MM.1S (cell line): ENCODE data around the gene ALDH1A3.

Experiments
- DNase-seq: peaks from one replicate; pipeline ENCODE4 v3.0.0-alpha.2; 2015
- H2AFZ ChIP-seq: fragments of 300-600 bp; sonication (generic); 2 replicates; pipeline ENCODE4 v1.6.0; 2016; ENCODE audit warnings: antibody characterized with exemption, low read length
- H3F3A ChIP-seq: fragments of 300-600 bp; sonication (generic); 2 replicates; pipeline ENCODE4 v1.6.1; 2016; ENCODE audit warnings: mild to moderate bottlenecking, antibody characterized with exemption, low read length, moderate library complexity, mixed read lengths; ENCODE audit not compliant: insufficient read depth
- H3K27ac ChIP-seq: fragments of 300-600 bp; sonication (generic); 2 replicates; pipeline ENCODE4 v1.5.1; 2016; ENCODE audit warnings: mild to moderate bottlenecking, low read length
- H3K27me3 ChIP-seq: fragments of 300-600 bp; sonication (generic); replicated peaks from 2 replicates; pipeline ENCODE4 v1.6.0; 2016; ENCODE audit warnings: low read length; ENCODE audit not compliant: insufficient read depth
- H3K36me3 ChIP-seq: fragments of 300-600 bp; sonication (generic); replicated peaks from 2 replicates; pipeline ENCODE4 v1.6.1; 2016; ENCODE audit warnings: mild to moderate bottlenecking, low read length, mixed read lengths; ENCODE audit not compliant: insufficient read depth
- H3K4me1 ChIP-seq: fragments of 300-600 bp; sonication (generic); 2 replicates; pipeline ENCODE4 v1.6.1; 2016; ENCODE audit warnings: low read length, mixed read lengths
- H3K4me2 ChIP-seq: fragments of 300-600 bp; sonication (generic); 2 replicates; pipeline ENCODE4 v1.6.0; 2016; ENCODE audit warnings: low read depth, low read length
- H3K4me3 ChIP-seq: fragments of 300-600 bp; sonication (generic); 2 replicates; pipeline ENCODE4 v1.5.1; 2016; ENCODE audit warnings: low read length, mixed read lengths
- H3K79me2 ChIP-seq: fragments of 300-600 bp; sonication (generic); 2 replicates; pipeline ENCODE4 v1.6.1; 2016; ENCODE audit warnings: mixed run types, low read length, mixed read lengths
- H3K9ac ChIP-seq: fragments of 300-600 bp; sonication (generic); 2 replicates; pipeline ENCODE4 v1.6.1; 2016; ENCODE audit warnings: low read length, mixed read lengths
- H3K9me2 ChIP-seq: fragments of 300-600 bp; sonication (generic); replicated peaks from 2 replicates; pipeline ENCODE4 v1.6.1; 2016; ENCODE audit warnings: mild to moderate bottlenecking, low read length, mixed read lengths; ENCODE audit not compliant: insufficient read depth
- H3K9me3 ChIP-seq: fragments of 300-600 bp; sonication (generic); replicated peaks from 2 replicates; pipeline ENCODE4 v1.6.1; 2016; ENCODE audit warnings: mild to moderate bottlenecking, low read length, mixed read lengths; ENCODE audit not compliant: insufficient read depth
- H4K20me1 ChIP-seq: fragments of 300-600 bp; sonication (generic); 2 replicates; pipeline ENCODE4 v1.6.1; 2016; ENCODE audit warnings: mild to moderate bottlenecking, low read length, moderate library complexity, mixed read lengths; ENCODE audit not compliant: insufficient read depth
- EZH2 ChIP-seq: fragments of 300-600 bp; sonication (generic); optimal IDR thresholded peaks from 2 replicates; pipeline ENCODE3; 2017; ENCODE audit warnings: low read depth, mild to moderate bottlenecking, antibody characterized with exemption, low read length, mixed read lengths
- EZH2phosphoT487 ChIP-seq: fragments of 300-600 bp; sonication (generic); IDR thresholded peaks from 2 replicates; pipeline ENCODE4 v1.6.1; 2018; ENCODE audit warnings: antibody characterized with exemption, low read length
- TF ChIP-seq, protein P1 (sequence below): fragments of 300-600 bp; sonication (generic); IDR thresholded peaks from 2 replicates; pipeline ENCODE4 v1.5.1; 2016; ENCODE audit warnings: antibody characterized with exemption, low read length, mixed read lengths

ALDH1A3 gene

DNA sequence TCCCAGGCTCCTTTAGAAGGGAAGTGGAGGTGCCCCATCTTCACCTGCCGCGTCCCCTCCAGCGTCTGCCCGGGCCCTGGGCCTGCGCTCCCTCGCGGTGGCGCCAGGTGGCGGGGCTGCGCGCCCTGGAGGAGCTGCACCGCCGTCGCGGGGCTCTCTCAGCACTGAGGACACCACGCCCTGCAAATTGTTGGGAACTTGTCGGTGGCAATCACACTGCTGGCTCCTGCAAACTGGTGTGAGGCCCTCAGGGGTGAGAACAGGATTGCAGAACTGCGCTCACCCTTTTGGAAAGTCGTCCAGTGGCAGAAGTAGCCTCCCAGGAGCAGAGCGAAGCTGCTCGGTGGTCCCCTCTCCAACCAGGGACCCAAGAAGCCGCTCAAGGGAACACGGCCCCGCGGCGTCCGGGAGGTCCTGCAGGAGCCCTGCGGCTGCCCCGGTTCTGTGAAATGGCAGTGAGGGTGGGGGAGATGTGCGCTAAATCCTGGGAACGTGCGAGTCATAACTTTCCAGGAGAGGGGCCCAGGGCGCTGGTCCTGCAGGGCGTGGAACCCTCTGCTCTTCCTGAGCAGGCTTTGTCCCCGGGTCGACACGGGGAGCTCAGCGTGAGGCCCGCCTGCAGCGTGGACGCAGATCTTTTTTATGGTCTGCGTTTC is 38.5 kb downstream of the ALDH1A3 start:
- H3K9ac ChIP-seq, result peak overlapping the region; percentile 55
- no peaks in the 10 kb centered on the region for H3K36me3 ChIP-seq
- peaks cover 33% of the 10 kb centered on the region for H3F3A ChIP-seq
- H2AFZ ChIP-seq, result peak overlapping the region; percentile 55
- peaks cover 29% of the 10 kb centered on the region for H3K4me1 ChIP-seq
- H3K27ac ChIP-seq, result peak overlapping the region; percentile 10; the same call in 1 of the 2 replicates
- no peaks in the 10 kb centered on the region for H4K20me1 ChIP-seq
- H3K4me3 ChIP-seq, result peak overlapping the region; percentile 71
- peak; percentile 88 for DNase-seq
- TF ChIP-seq EZH2 (no peak), EZH2phosphoT487 (no peak)
- TF ChIP-seq, protein P1, sequence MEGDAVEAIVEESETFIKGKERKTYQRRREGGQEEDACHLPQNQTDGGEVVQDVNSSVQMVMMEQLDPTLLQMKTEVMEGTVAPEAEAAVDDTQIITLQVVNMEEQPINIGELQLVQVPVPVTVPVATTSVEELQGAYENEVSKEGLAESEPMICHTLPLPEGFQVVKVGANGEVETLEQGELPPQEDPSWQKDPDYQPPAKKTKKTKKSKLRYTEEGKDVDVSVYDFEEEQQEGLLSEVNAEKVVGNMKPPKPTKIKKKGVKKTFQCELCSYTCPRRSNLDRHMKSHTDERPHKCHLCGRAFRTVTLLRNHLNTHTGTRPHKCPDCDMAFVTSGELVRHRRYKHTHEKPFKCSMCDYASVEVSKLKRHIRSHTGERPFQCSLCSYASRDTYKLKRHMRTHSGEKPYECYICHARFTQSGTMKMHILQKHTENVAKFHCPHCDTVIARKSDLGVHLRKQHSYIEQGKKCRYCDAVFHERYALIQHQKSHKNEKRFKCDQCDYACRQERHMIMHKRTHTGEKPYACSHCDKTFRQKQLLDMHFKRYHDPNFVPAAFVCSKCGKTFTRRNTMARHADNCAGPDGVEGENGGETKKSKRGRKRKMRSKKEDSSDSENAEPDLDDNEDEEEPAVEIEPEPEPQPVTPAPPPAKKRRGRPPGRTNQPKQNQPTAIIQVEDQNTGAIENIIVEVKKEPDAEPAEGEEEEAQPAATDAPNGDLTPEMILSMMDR, result peak; percentile 97
- peak overlapping the region; percentile 88 for H3K4me2 ChIP-seq
- H3K27me3 ChIP-seq, result no peaks in the 10 kb centered on the region
- peaks cover 29% of the 10 kb centered on the region for H3K79me2 ChIP-seq
- no peaks in the 10 kb centered on the region for H3K9me3 ChIP-seq
- no peaks in the 10 kb centered on the region for H3K9me2 ChIP-seq

DNA sequence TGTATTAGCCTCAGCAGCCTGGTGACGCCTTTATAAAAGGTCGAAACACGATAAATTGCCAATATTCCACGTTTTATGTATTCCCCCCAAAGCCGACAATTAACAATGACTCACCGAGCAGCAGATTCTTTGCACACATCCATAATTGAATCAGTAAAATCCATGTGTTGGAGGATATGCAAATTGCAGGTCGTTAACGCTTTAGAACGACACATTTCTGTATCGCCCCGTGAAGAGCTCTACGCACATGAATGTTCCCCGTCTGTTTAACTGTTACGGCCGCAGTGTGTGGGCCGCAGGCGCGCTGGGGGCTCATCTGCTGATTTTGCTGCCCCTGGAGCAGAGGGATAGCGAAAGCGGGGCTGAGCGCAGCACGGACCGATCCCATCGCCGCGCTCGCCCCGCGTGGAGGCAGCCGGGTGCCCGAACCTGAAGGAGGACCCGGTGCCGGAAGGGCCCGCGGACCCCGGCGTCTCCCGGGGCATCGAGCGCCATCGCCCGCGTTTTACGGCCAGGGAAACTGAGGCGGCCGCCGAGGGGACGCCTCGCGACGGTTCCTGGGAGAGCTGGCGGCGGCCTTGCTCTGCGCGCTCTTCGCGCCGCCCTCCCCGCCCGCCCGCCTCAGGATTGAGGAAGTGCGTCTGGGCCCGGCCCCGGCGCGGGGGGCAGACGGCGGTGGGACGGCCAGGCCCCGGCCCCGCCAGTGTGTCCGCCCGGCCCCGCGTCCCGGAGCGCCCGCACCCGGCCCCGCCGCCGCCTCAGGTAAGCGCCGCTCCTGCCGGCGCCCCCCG is 39.3 kb downstream of the ALDH1A3 start, which contains the start of gene LRRK1:
Gene LRRK1, plus strand, starts transcription at position 668 of the 791 bp plus-strand sequence. CDS start 5,276 bp downstream, outside the sequence.
- DNase-seq, result peak; percentile 48
- TF ChIP-seq EZH2phosphoT487 (no peak), EZH2 (no peak)
- TF ChIP-seq, protein P1, result no peak
- Histone ChIP-seq H3K27me3 (no peaks in the 10 kb centered on the region), H3K9me3 (no peaks in the 10 kb centered on the region), H3F3A (peaks cover 37% of the 10 kb centered on the region), H3K4me1 (peaks cover 36% of the 10 kb centered on the region), H3K79me2 (peaks cover 35% of the 10 kb centered on the region), H3K4me2 (peak within 1 kb of the TSS; percentile 88), H3K4me3 (peak within 1 kb of the TSS; percentile 82), H3K36me3 (no peaks in the 10 kb centered on the region), H4K20me1 (no peaks in the 10 kb centered on the region), H3K27ac (peak within 1 kb of the TSS; percentile 96; the same call in 1 of the 2 replicates), H2AFZ (peak within 1 kb of the TSS; percentile 55), H3K9me2 (no peaks in the 10 kb centered on the region), H3K9ac (peak within 1 kb of the TSS; percentile 78)

DNA sequence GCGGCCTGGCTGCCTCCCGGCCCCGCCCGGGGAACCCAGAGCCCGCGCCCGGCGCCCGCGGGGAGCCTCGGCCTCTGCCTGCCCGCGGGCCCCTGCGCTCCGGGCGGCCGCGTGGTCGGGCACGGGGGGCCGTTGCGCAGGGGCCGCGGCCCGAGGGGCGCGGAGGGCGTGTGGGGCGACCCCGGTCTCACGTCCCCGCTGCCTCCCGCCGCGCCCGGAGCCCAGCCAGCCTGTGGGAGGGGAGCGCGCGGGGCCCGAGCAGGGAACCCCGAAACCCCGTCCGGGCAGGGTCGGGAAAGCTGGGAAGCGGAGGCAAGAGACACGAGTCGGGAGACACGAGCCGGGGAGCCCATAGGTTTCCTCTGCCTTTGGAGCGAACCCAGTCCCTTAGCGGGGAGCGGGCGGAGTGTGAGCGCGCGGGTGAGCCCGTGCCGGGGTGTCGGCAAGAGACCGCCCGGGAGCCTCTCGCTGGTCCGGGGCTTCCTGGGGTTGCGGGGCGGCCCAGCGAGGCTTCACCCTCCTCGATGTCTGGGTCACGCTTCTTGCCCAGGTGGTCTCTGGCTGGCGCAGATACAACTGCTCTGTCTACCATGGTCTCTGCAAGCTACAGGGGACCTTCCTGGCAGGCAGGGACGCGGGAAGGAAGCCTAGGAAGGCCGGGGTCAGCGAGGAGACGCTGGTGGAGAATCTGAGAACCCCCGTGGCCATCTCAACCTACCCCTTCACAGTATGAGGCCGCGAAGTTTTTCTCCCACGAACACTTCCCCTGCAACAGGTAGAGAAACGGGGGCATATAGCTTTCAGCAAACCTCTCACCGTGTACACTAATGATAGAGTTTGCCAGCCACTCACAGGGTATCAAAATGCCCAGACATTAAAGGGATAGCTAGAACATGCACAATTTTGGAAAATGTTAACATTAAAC is 40.1 kb downstream of the ALDH1A3 start:
- Histone ChIP-seq H3K79me2 (peaks cover 44% of the 10 kb centered on the region), H4K20me1 (no peaks in the 10 kb centered on the region), H3K27me3 (no peaks in the 10 kb centered on the region), H3K9ac (peak overlapping the region; percentile 78), H3K9me3 (no peaks in the 10 kb centered on the region), H3K4me1 (peaks cover 44% of the 10 kb centered on the region), H3K9me2 (no peaks in the 10 kb centered on the region), H3K4me2 (peak overlapping the region; percentile 86), H3K4me3 (peak overlapping the region; percentile 82), H3F3A (peaks cover 37% of the 10 kb centered on the region), H3K27ac (peak overlapping the region; percentile 96; the same call in 1 of the 2 replicates), H3K36me3 (no peaks in the 10 kb centered on the region), H2AFZ (peak overlapping the region; percentile 31)
- peak; percentile 37 for DNase-seq
- TF ChIP-seq EZH2 (no peak), EZH2phosphoT487 (no peak)
- TF ChIP-seq, protein P1, result no peak
